ENCODE data around the gene MTG1. TPM values are rescaled to one million over a fixed set of nuclear protein-coding genes. Genes with fewer than 3 reads are reported as not detected.

MTG1 gene
- total and polyA plus RNA-seq, 2 experiments from 2014 or later: 22.8 to 50.7 TPM

DNA sequence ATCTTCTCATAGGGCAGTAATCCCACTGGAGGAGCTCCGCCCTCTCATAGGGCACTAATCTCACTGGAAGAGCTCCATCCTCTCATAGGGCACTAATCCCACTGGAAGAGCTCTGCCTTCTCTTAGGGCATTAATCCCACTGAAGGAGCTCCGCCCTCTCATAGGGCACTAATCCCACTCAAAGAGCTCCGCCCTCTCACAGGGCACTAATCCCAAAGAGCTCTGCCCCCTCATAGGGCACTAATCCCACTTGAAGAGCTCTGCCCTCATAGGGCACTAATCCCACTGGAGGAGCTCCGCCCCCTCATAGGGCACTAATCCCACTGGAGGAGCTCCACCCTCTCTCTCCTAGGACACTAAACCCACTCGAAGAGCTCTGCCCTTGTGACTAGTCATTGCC lies 32.7 kb upstream of the MTG1 start:
- H3K36me3 ChIP-seq (ENCODE audit: low read depth): no peaks in the 10 kb centered on the region; the same call in 1 of the 2 replicates
- no peaks in the 10 kb centered on the region for H3K9me3 ChIP-seq (ENCODE audit: low read depth)
- no peak overlapping the region for H3K4me2 ChIP-seq (ENCODE audit: unreplicated experiment)
- H3K9ac ChIP-seq: no peak overlapping the region
- no peak overlapping the region for H3K4me3 ChIP-seq
- 79 to 86% methylated on average over 5 of the region's 5 CpGs for WGBS, 2 experiments (ENCODE audit: low coverage in 1 of 2, low lambda C conversion rate in 2 of 2, missing lambda C conversion rate in 2 of 2)
- H3K4me1 ChIP-seq (ENCODE audit: insufficient read depth): no peaks in the 10 kb centered on the region
- no peak for DNase-seq
- H3F3A ChIP-seq (ENCODE audit: insufficient read depth): 0 out of 2 replicates have a peak, but pooled peaks cover 3% of the 10 kb centered on the region
- H3K9me2 ChIP-seq (ENCODE audit: insufficient read depth): no peaks in the 10 kb centered on the region
- H3K79me2 ChIP-seq (ENCODE audit: insufficient read depth): no peaks in the 10 kb centered on the region
- no peak overlapping the region for H2AFZ ChIP-seq
- no peaks in the 10 kb centered on the region for H3K27me3 ChIP-seq (replicated peaks; ENCODE audit: insufficient read depth)
- no peaks in the 10 kb centered on the region for H4K20me1 ChIP-seq (ENCODE audit: insufficient read depth)
- TF ChIP-seq EZH2 (IDR thresholded peaks at IDR 0.05; ENCODE audit: insufficient read depth, poor library complexity, severe bottlenecking) (no peak), EZH2phosphoT487 (IDR thresholded peaks at IDR 0.05; ENCODE audit: insufficient read depth, low read depth) (no peak)
- no peak overlapping the region for H3K27ac ChIP-seq
- in situ Hi-C loops (cut with MboI): no loop called here

DNA sequence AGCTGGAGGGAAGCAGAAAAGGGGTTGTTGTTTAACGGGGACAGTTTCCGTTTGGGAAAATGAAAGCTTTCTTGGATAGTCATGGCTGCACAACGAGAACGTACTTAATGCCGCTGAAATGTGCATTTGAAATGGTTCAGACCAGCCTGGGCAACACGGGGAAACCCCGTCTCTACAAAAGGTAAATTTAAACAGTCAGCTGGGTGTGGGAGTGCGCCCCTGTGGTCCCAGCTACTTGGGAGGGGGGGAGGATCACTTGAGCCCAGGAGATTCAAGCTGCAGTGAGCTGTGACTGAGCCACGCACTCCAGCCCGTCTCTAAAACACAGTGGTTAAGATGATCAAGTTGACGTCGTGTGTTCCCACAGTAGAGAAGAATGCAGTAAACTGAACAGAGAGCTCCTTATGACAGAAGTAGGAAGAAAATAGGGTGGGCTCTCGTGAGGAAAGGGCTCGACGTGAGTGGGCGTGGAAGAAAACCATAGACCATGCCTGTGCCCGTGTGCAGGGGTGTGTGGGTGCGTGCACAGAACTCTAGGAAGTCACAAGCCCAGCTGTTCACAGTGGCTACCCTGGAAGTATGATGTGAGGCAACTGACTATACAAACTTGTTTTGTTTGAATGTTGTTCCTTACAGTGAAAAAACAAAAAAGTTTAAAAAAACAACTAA lies 32.0 kb upstream of the MTG1 start:
- Histone ChIP-seq H3K27me3 (replicated peaks; ENCODE audit: insufficient read depth) (no peaks in the 10 kb centered on the region), H4K20me1 (ENCODE audit: insufficient read depth) (no peaks in the 10 kb centered on the region), H3K79me2 (ENCODE audit: insufficient read depth) (no peaks in the 10 kb centered on the region), H3K9me2 (ENCODE audit: insufficient read depth) (no peaks in the 10 kb centered on the region), H3K4me1 (ENCODE audit: insufficient read depth) (no peaks in the 10 kb centered on the region), H2AFZ (no peak overlapping the region), H3F3A (ENCODE audit: insufficient read depth) (0 out of 2 replicates have a peak, but pooled peaks cover 3% of the 10 kb centered on the region), H3K4me2 (ENCODE audit: unreplicated experiment) (no peak overlapping the region), H3K36me3 (ENCODE audit: low read depth) (peaks cover 1% of the 10 kb centered on the region; the same call in 1 of the 2 replicates), H3K9ac (no peak overlapping the region), H3K4me3 (no peak overlapping the region), H3K9me3 (ENCODE audit: low read depth) (no peaks in the 10 kb centered on the region), H3K27ac (no peak overlapping the region)
- no peak for DNase-seq
- TF ChIP-seq EZH2 (IDR thresholded peaks at IDR 0.05; ENCODE audit: insufficient read depth, poor library complexity, severe bottlenecking): no peak
- no peak for TF ChIP-seq EZH2phosphoT487 (IDR thresholded peaks at IDR 0.05; ENCODE audit: insufficient read depth, low read depth)
- WGBS, 2 experiments (ENCODE audit: low coverage in 1 of 2, low lambda C conversion rate in 2 of 2, missing lambda C conversion rate in 2 of 2): 76 to 80% methylated on average over 18 of the region's 18 CpGs
- in situ Hi-C loops (cut with MboI): no loop called here

DNA sequence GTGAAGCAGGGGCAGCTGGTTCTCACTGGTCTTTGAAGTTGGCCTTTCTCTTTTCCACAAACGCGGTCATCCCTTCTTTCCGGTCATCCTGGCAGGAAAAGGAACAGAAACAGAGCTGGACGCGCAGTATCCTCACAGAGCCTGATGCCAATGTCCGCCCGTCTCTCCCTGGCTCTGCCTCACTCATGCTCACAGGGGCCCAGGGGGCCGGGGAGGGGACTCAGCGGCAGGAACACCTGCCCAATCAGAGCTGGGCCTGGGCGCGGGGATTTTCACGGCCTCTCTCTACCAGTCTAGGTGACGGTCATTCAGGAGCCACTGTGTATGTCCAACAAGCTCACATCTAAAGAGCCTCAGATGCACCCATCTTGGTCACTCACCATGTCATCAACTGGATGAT lies 31.1 kb upstream of the MTG1 start:
- H3F3A ChIP-seq (ENCODE audit: insufficient read depth): 0 out of 2 replicates have a peak, but pooled peaks cover 3% of the 10 kb centered on the region
- H3K9me2 ChIP-seq (ENCODE audit: insufficient read depth): no peaks in the 10 kb centered on the region
- H3K4me2 ChIP-seq (ENCODE audit: unreplicated experiment): no peak overlapping the region
- no peak overlapping the region for H3K27ac ChIP-seq
- no peak overlapping the region for H3K4me3 ChIP-seq
- H3K9me3 ChIP-seq (ENCODE audit: low read depth): no peaks in the 10 kb centered on the region
- 80 to 82% methylated on average over 11 to 13 of the region's 13 CpGs for WGBS, 2 experiments (ENCODE audit: low coverage in 1 of 2, low lambda C conversion rate in 2 of 2, missing lambda C conversion rate in 2 of 2)
- no peak for DNase-seq
- no peak overlapping the region for H3K9ac ChIP-seq
- H3K36me3 ChIP-seq (ENCODE audit: low read depth): peaks cover 3% of the 10 kb centered on the region; the same call in 1 of the 2 replicates
- H2AFZ ChIP-seq: no peak overlapping the region
- no peaks in the 10 kb centered on the region for H3K27me3 ChIP-seq (replicated peaks; ENCODE audit: insufficient read depth)
- no peak for TF ChIP-seq EZH2phosphoT487 (IDR thresholded peaks at IDR 0.05; ENCODE audit: insufficient read depth, low read depth)
- no peak for TF ChIP-seq EZH2 (IDR thresholded peaks at IDR 0.05; ENCODE audit: insufficient read depth, poor library complexity, severe bottlenecking)
- H3K4me1 ChIP-seq (ENCODE audit: insufficient read depth): no peaks in the 10 kb centered on the region
- H4K20me1 ChIP-seq (ENCODE audit: insufficient read depth): no peaks in the 10 kb centered on the region
- in situ Hi-C loops (cut with MboI): no loop called here
- H3K79me2 ChIP-seq (ENCODE audit: insufficient read depth): no peaks in the 10 kb centered on the region

DNA sequence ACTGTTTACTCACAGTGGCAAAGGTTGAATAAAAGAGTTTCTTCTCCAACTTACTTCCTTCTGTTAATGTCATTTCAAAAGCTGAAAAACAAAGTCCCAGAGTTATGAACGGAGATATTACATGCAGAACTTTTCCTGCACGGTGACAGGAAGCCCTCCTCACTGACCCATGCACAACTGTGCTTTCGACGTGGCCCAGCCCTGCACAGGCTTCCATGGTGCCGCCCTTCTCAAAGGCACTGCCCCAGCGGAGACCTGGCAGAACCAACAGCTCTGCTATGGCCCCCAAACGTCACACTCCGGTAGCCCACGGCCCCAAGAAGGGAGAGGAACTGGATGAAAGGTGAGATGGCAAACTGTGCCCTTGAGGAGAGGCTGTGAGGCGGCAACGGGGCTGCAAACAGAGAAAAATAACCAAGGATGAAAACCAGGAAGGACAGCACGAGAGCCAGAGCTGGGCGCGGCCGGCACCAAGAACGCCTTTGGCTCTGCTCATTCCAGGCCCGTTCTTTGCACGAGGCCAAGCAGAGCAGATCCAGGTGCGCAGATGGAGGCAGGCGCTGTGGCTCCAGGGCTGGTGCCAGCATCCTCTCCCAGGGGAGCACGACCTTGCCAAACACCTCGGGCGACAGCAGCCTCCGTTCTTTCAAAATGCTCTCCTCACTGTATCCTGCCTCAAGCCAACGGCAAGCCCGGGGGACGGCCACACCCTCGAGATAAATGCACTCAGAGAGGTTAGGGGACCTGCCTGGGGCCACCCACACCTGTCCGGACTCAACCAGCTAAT lies 29.1 kb upstream of the MTG1 start:
- Histone ChIP-seq H2AFZ (no peak overlapping the region), H3K9ac (no peak overlapping the region), H3K4me2 (ENCODE audit: unreplicated experiment) (no peak overlapping the region), H3K9me3 (ENCODE audit: low read depth) (no peaks in the 10 kb centered on the region), H3F3A (ENCODE audit: insufficient read depth) (no peaks in the 10 kb centered on the region), H3K27me3 (replicated peaks; ENCODE audit: insufficient read depth) (no peaks in the 10 kb centered on the region), H3K4me3 (no peak overlapping the region), H4K20me1 (ENCODE audit: insufficient read depth) (no peaks in the 10 kb centered on the region), H3K36me3 (ENCODE audit: low read depth) (peaks cover 3% of the 10 kb centered on the region; the same call in 1 of the 2 replicates), H3K4me1 (ENCODE audit: insufficient read depth) (no peaks in the 10 kb centered on the region), H3K9me2 (ENCODE audit: insufficient read depth) (no peaks in the 10 kb centered on the region), H3K27ac (no peak overlapping the region), H3K79me2 (ENCODE audit: insufficient read depth) (no peaks in the 10 kb centered on the region)
- TF ChIP-seq EZH2 (IDR thresholded peaks at IDR 0.05; ENCODE audit: insufficient read depth, poor library complexity, severe bottlenecking) (no peak), EZH2phosphoT487 (IDR thresholded peaks at IDR 0.05; ENCODE audit: insufficient read depth, low read depth) (no peak)
- in situ Hi-C loops (cut with MboI): no loop called here
- 91 to 93% methylated on average over 24 to 29 of the region's 29 CpGs for WGBS, 2 experiments (ENCODE audit: low coverage in 1 of 2, low lambda C conversion rate in 2 of 2, missing lambda C conversion rate in 2 of 2)
- no peak for DNase-seq

Data from GM23248 (cell line).